CD4-positive, CD25-positive, alpha-beta regulatory T cell (primary cell): ENCODE data around the gene GALC. TPM values are rescaled to one million over a fixed set of nuclear protein-coding genes. Genes with fewer than 3 reads are reported as not detected.

ENCODE experiments used
- ATAC-seq, 2 donors: fragments of 150-1000 bp; cut with Tn5 transposase; one replicate each; pipeline ENCODE4 v1.10.0; 2021; ENCODE audit warnings: low read depth in 2 of 2, moderate number of reproducible peaks in 2 of 2, moderate library complexity in 1 of 2
- DNase-seq, 3 donors: peaks; one replicate each; pipeline versions ENCODE4 v3.0.0 to v3.0.0-alpha.2; 2012 to 2022; ENCODE audit warnings: mixed read lengths in 1 of 3
- H3K27ac ChIP-seq: one replicate; pipeline ENCODE4 v1.7.0; 2013; ENCODE audit warnings: mild to moderate bottlenecking, low read length; ENCODE audit not compliant: insufficient read depth, poor library complexity, severe bottlenecking
- H3K27me3 ChIP-seq: one replicate; pipeline ENCODE4 v1.7.0; 2013; ENCODE audit warnings: low read length; ENCODE audit not compliant: control insufficient read depth, insufficient read depth
- H3K36me3 ChIP-seq: one replicate; pipeline ENCODE4 v1.7.0; 2013; ENCODE audit warnings: mild to moderate bottlenecking, low read length, moderate library complexity; ENCODE audit not compliant: control insufficient read depth, insufficient read depth
- H3K4me1 ChIP-seq: 2 replicates; pipeline ENCODE4 v1.7.0; 2013; ENCODE audit warnings: mild to moderate bottlenecking, low read length; ENCODE audit not compliant: insufficient read depth, control insufficient read depth, poor library complexity, severe bottlenecking
- H3K4me3 ChIP-seq: one replicate; pipeline ENCODE4 v1.7.0; 2013; ENCODE audit warnings: low read depth, mild to moderate bottlenecking, low read length, moderate library complexity
- H3K9me3 ChIP-seq, 2 experiments: 1 replicate in 1 of 2; 2 replicates in 1 of 2; pipeline ENCODE4 v1.7.0; 2013; ENCODE audit warnings: low read length in 2 of 2, mild to moderate bottlenecking in 1 of 2, moderate library complexity in 1 of 2; ENCODE audit not compliant: control insufficient read depth in 2 of 2
- H3K27ac Mint-ChIP-seq, 3 donors: one replicate each; pipeline ENCODE4 v1.8.0; 2020 to 2022; ENCODE audit warnings: mild to moderate bottlenecking in 3 of 3, mixed read lengths in 3 of 3, moderate library complexity in 2 of 3
- H3K27me3 Mint-ChIP-seq: one replicate; pipeline ENCODE4 v1.8.0; 2022; ENCODE audit warnings: mild to moderate bottlenecking, mixed read lengths
- H3K36me3 Mint-ChIP-seq: one replicate; pipeline ENCODE4 v1.8.0; 2020; ENCODE audit warnings: mixed read lengths
- H3K4me1 Mint-ChIP-seq, 4 donors: one replicate each; pipeline ENCODE4 v1.8.0; 2020 to 2022; ENCODE audit warnings: mixed read lengths in 4 of 4, mild to moderate bottlenecking in 1 of 4
- H3K4me3 Mint-ChIP-seq, 4 donors: one replicate each; pipeline ENCODE4 v1.8.0; 2020 to 2022; ENCODE audit warnings: mild to moderate bottlenecking in 4 of 4, mixed read lengths in 4 of 4, moderate library complexity in 3 of 4
- H3K9me3 Mint-ChIP-seq, 7 donors: one replicate each; pipeline ENCODE4 v1.8.0; 2020 to 2022; ENCODE audit warnings: mixed read lengths in 7 of 7, mild to moderate bottlenecking in 3 of 7, moderate library complexity in 2 of 7
- polyA plus RNA-seq, 4 donors: library from polyadenylated mRNA; unstranded; fragments of 300-500 nt; fragmentation: Illumina TruSeq; gene quantifications; one replicate each; pipeline ENCODE4 v1.2.3, GENCODE V29; 2021
- total RNA-seq: library from RNA; stranded (reverse); gene quantifications from one replicate; pipeline ENCODE4 v1.2.3, GENCODE V29; 2022

Gene GALC
- total and polyA plus RNA-seq, 5 donors from 2014 or later = 10.6 to 17.5 (median 13.7) TPM

DNA sequence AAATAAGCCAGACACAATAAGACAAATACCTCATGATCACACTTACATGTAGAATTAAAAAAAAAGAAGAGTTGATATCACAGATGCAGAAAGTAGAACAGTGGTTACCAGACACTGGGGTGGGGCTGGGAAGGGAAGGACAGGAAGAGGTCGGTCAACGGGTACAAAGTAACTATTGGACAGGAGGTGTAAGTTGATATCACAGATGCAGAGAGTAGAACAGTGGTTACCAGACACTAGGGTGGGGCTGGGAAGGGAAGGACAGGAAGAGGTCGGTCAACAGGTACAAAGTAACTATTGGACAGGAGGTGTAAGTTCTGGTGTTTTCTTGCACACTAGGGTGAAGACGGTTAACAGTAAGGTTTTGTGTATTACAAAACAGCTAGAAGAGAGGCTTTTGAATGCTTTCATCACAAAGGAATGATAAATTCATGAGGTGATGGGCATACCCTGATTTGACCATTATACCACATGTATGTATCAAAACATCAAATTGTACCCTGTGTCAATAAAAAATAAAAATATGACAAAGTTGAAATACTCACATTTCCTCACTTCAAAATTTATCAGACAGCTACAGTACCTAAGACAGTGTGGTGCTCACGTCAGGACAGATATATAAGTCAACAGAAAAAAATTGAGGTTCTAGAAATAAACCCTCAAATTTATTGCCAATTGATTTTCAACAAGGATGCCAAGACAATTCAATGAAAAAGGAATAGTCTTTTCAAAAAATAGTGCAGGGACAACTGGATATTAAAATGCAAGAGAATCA is 32.8 kb downstream of the GALC start:
- DNase-seq (no peak), ATAC-seq (no peak)
- Mint-ChIP-seq H3K36me3 (peaks cover 56% of the 10 kb centered on the region), H3K27ac (peak overlapping the region in 2 of 3 donors; percentile 28 to 93), H3K4me1 (peaks cover 5 to 26% (median 22%) of the 10 kb centered on the region in 4 donors), H3K4me3 (peak overlapping the region in 1 of 4 donors; percentile 49), H3K9me3 (peaks cover 1 to 4% (median 3%) of the 10 kb centered on the region in 7 donors), H3K27me3 (no peaks in the 10 kb centered on the region)
- Histone ChIP-seq H3K27ac (no peak overlapping the region), H3K4me3 (peak overlapping the region; percentile 8), H3K36me3 (peaks cover 15% of the 10 kb centered on the region), H3K27me3 (no peaks in the 10 kb centered on the region), H3K9me3 (no peaks in the 10 kb centered on the region), H3K4me1 (no peaks in the 10 kb centered on the region)

DNA sequence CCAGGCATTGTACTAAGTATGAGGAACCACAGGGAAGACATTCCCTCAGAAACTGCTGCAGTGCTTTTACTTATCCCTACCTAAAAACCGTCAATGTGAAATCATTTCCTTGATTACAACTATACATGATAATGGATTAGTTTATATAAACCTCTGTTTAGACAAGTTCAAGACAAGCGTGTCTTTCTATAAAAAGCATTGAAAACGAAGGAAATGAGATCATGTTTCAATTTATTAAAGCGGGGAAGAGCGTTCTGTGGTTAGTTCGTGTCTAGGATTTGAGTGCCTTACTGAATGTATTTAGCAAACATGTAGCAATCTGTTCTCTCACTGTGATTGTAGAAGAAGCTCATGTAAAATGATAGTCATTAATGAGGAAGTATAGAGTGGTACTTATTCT is 37.5 kb downstream of the GALC start:
- no peak for ATAC-seq
- peaks cover 0 to 4% (median 3%) of the 10 kb centered on the region in 7 donors for H3K9me3 Mint-ChIP-seq
- no peak overlapping the region for H3K4me3 Mint-ChIP-seq
- no peak for DNase-seq
- peaks cover 4% of the 10 kb centered on the region for H3K36me3 ChIP-seq
- peaks cover 28% of the 10 kb centered on the region for H3K36me3 Mint-ChIP-seq
- H3K4me1 ChIP-seq = peaks cover 27% of the 10 kb centered on the region
- peaks cover 27 to 59% (median 38%) of the 10 kb centered on the region in 4 donors for H3K4me1 Mint-ChIP-seq
- no peaks in the 10 kb centered on the region for H3K9me3 ChIP-seq
- H3K27ac ChIP-seq = no peak overlapping the region
- H3K27me3 ChIP-seq = no peaks in the 10 kb centered on the region
- H3K4me3 ChIP-seq = no peak overlapping the region
- no peaks in the 10 kb centered on the region for H3K27me3 Mint-ChIP-seq
- H3K27ac Mint-ChIP-seq = peak overlapping the region in 2 of 3 donors; percentile 2 to 55

DNA sequence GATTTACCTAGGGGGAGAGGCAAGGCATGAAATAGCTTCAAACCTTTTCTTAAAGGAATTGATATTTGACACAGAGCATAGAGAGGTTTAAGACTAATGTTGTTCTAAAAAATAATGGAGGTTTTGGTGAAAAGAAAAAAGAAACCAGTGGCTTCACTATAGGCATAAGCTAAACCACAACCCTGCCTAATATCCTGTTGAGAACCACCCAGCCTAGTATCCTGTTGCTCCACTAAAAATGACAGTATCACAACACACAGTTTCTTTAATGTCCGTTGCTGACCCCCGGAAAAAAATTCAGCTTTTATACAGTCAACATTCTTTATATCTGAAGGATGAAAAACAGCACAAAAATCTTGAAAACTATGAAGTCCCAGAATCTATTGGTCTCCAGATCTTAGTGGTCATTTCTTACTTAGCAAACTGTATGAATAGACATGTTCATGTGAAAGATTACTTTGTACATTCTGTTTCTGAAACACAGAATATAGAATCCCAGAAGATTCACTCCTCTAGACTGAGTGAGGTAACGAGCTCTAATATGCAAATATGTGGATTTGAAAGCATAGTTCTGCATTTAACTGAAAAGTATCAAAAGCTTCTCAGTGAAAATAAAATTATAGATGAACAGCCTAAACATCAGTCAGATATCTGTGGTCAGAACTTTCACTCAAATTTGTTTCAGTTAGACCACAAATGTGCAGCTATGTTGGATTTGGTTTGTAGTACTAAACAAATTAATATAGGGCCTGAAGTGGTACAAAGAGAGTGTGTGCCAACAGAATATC is 40.5 kb downstream of the GALC start:
- Histone ChIP-seq H3K36me3 (peaks cover 12% of the 10 kb centered on the region), H3K9me3 (no peaks in the 10 kb centered on the region), H3K27ac (peak overlapping the region; percentile 67), H3K4me3 (peak overlapping the region; percentile 75), H3K4me1 (peaks cover 31% of the 10 kb centered on the region), H3K27me3 (no peaks in the 10 kb centered on the region)
- peaks cover 12 to 52% (median 28%) of the 10 kb centered on the region in 4 donors for H3K4me1 Mint-ChIP-seq
- no peaks in the 10 kb centered on the region for H3K27me3 Mint-ChIP-seq
- peak in 2 of 3 donors; percentile 34 to 77 for DNase-seq
- peak; percentile 76 to 81 for ATAC-seq
- peak overlapping the region; percentile 40 to 85 (median 75) for H3K4me3 Mint-ChIP-seq
- peak overlapping the region; percentile 81 to 97 (median 93) for H3K27ac Mint-ChIP-seq
- peaks cover 14% of the 10 kb centered on the region for H3K36me3 Mint-ChIP-seq
- peaks cover 0 to 2% (median 0%) of the 10 kb centered on the region in 7 donors for H3K9me3 Mint-ChIP-seq

- H3K27me3 ChIP-seq = no peaks in the 10 kb centered on the region
- no peak overlapping the region for H3K27ac ChIP-seq
- H3K9me3 ChIP-seq = no peaks in the 10 kb centered on the region
- no peak overlapping the region for H3K27ac Mint-ChIP-seq
- ATAC-seq (peak in 1 of 2 donors; percentile 50), DNase-seq (peak in 2 of 3 donors; percentile 50 to 81)
- H3K4me3 ChIP-seq = no peak overlapping the region
- peaks cover 57% of the 10 kb centered on the region for H3K36me3 ChIP-seq
- H3K9me3 Mint-ChIP-seq = no peaks in the 10 kb centered on the region
- H3K4me3 Mint-ChIP-seq = no peak overlapping the region
- peaks cover 4% of the 10 kb centered on the region for H3K4me1 ChIP-seq
- peaks cover 0 to 9% (median 3%) of the 10 kb centered on the region in 4 donors for H3K4me1 Mint-ChIP-seq
- no peaks in the 10 kb centered on the region for H3K27me3 Mint-ChIP-seq
- peaks cover 45% of the 10 kb centered on the region for H3K36me3 Mint-ChIP-seq
These were observed 47.9 kb downstream of the GALC start for GRCh38 chr14:87944987-87945604.

DNA sequence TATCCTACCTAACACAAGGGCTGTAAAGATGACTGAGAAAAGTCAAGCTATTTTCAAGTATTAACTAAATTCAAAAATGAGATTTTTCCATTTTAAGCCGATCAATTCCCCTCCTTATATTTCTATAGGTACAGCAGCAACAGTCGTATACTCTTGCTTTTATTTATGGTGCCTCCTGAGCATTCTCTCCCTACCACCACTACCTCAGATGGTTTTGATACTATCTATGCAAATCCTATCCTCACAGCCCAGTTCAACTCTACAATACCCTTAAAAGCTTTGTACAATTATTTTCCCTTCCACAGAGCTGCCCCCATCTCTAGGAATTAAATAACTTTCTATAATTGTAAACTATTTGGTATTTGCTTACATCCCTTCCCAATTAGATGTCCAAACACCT is 52.1 kb downstream of the GALC start:
- peaks cover 39% of the 10 kb centered on the region for H3K36me3 Mint-ChIP-seq
- no peak overlapping the region for H3K4me3 Mint-ChIP-seq
- peaks cover 3% of the 10 kb centered on the region for H3K4me1 ChIP-seq
- peak overlapping the region in 1 of 3 donors; percentile 11 for H3K27ac Mint-ChIP-seq
- H3K27ac ChIP-seq = no peak overlapping the region
- H3K27me3 Mint-ChIP-seq = no peaks in the 10 kb centered on the region
- no peak overlapping the region for H3K4me3 ChIP-seq
- peaks cover 0 to 2% (median 0%) of the 10 kb centered on the region in 7 donors for H3K9me3 Mint-ChIP-seq
- ATAC-seq = no peak
- no peaks in the 10 kb centered on the region for H3K27me3 ChIP-seq
- H3K9me3 ChIP-seq = no peaks in the 10 kb centered on the region
- peaks cover 4 to 11% (median 6%) of the 10 kb centered on the region in 4 donors for H3K4me1 Mint-ChIP-seq
- no peak for DNase-seq
- peaks cover 38% of the 10 kb centered on the region for H3K36me3 ChIP-seq

GRCh38 chr14:87940382-87940781 is 52.6 kb downstream of the GALC start:
- Mint-ChIP-seq H3K27ac (no peak overlapping the region), H3K9me3 (peaks cover 0 to 2% (median 0%) of the 10 kb centered on the region in 7 donors), H3K4me1 (peaks cover 4 to 11% (median 6%) of the 10 kb centered on the region in 4 donors), H3K27me3 (no peaks in the 10 kb centered on the region), H3K4me3 (no peak overlapping the region), H3K36me3 (peaks cover 40% of the 10 kb centered on the region)
- DNase-seq (no peak), ATAC-seq (no peak)
- Histone ChIP-seq H3K9me3 (no peaks in the 10 kb centered on the region), H3K4me3 (no peak overlapping the region), H3K27me3 (no peaks in the 10 kb centered on the region), H3K4me1 (peaks cover 3% of the 10 kb centered on the region), H3K36me3 (peaks cover 34% of the 10 kb centered on the region), H3K27ac (no peak overlapping the region)

GRCh38 chr14:87935886-87936285 is 57.1 kb downstream of the GALC start:
- Mint-ChIP-seq H3K4me1 (peaks cover 4 to 11% (median 6%) of the 10 kb centered on the region in 4 donors), H3K9me3 (peaks cover 0 to 4% (median 0%) of the 10 kb centered on the region in 7 donors), H3K27me3 (no peaks in the 10 kb centered on the region), H3K4me3 (no peak overlapping the region), H3K27ac (no peak overlapping the region), H3K36me3 (peaks cover 49% of the 10 kb centered on the region)
- DNase-seq = no peak
- Histone ChIP-seq H3K36me3 (peaks cover 34% of the 10 kb centered on the region), H3K27ac (no peak overlapping the region), H3K9me3 (no peaks in the 10 kb centered on the region), H3K27me3 (no peaks in the 10 kb centered on the region), H3K4me3 (no peak overlapping the region), H3K4me1 (no peaks in the 10 kb centered on the region)
- ATAC-seq = no peak
